ENCODE data around the gene TASL. TPM values are rescaled to one million over a fixed set of nuclear protein-coding genes. Genes with fewer than 3 reads are reported as not detected.

The TASL gene
- polyA plus RNA-seq, 1 of the 3 experiments (the other 2 are of a cell fraction): not detected

- peak overlapping the region in 1 of 2 experiments; percentile 62; a peak in 2 of 4 replicates for H3K27ac ChIP-seq (ENCODE audit: low read depth in 2 of 2, low read length in 1 of 2)
- WGBS (ENCODE audit: low lambda C conversion rate): 2% methylated on average over 2 of the region's 2 CpGs
- H3K9me3 ChIP-seq: peaks cover 11% of the 10 kb centered on the region; the same call in 1 of the 2 replicates
- H3K9ac ChIP-seq: no peak overlapping the region
- H3K79me2 ChIP-seq (ENCODE audit: insufficient read depth): no peaks in the 10 kb centered on the region
- H2AFZ ChIP-seq (ENCODE audit: low read depth): 0 out of 2 replicates have a peak overlapping the region, but pooled peaks have one; percentile 29
- no peaks in the 10 kb centered on the region for H3K9me2 ChIP-seq
- no peaks in the 10 kb centered on the region for H3K27me3 ChIP-seq (ENCODE audit: insufficient read depth)
- 0 out of 2 replicates have a peak overlapping the region, but pooled peaks have one; percentile 33 for H3K4me2 ChIP-seq
- CTCF ChIA-PET: no interaction called here
- H4K20me1 ChIP-seq (ENCODE audit: insufficient read depth): no peaks in the 10 kb centered on the region
- DNase-seq: no peak
- H3K4me3 ChIP-seq (ENCODE audit: low read depth in 2 of 2, low read length in 1 of 2): no peak overlapping the region
- no peaks in the 10 kb centered on the region for H3F3A ChIP-seq (replicated peaks; ENCODE audit: insufficient read depth)
- POLR2A ChIA-PET: no interaction called here
- no peaks in the 10 kb centered on the region for H3K4me1 ChIP-seq (ENCODE audit: control insufficient read depth in 1 of 2, insufficient read depth in 2 of 2, low read depth in 1 of 2, low read length in 1 of 2)
- no peaks in the 10 kb centered on the region for H3K36me3 ChIP-seq (replicated peaks in 1 of 2; ENCODE audit: control insufficient read depth in 1 of 2, insufficient read depth in 2 of 2, low read length in 1 of 2)
- TF ChIP-seq GABPA (IDR thresholded peaks at IDR 0.05; ENCODE audit: low read depth) (no peak), RXRA (IDR thresholded peaks at IDR 0.05; ENCODE audit: borderline replicate concordance, low read depth) (0 out of 2 replicates have a peak, but pooled peaks have one; percentile 26), TAF1 (IDR thresholded peaks at IDR 0.05; ENCODE audit: borderline replicate concordance, low read depth, low read length) (no peak), PBX3 (IDR thresholded peaks at IDR 0.05) (peak; percentile 92), FOXM1 (IDR thresholded peaks at IDR 0.05; ENCODE audit: low read depth) (no peak), MEF2A (IDR thresholded peaks at IDR 0.05; ENCODE audit: borderline replicate concordance, low read depth) (peak; percentile 93), GATA2 (CRISPR knock-in tag; IDR thresholded peaks at IDR 0.05) (no peak), TEAD4 (IDR thresholded peaks at IDR 0.05; ENCODE audit: borderline replicate concordance, insufficient read depth) (0 out of 2 replicates have a peak, but pooled peaks have one; percentile 50), REST (IDR thresholded peaks at IDR 0.05; ENCODE audit: low read depth, low read length) (no peak), RAD21 (IDR thresholded peaks at IDR 0.05; ENCODE audit: low read length) (no peak), TCF12 (IDR thresholded peaks at IDR 0.05) (peak; percentile 92), ZBTB33 (IDR thresholded peaks at IDR 0.05; ENCODE audit: borderline replicate concordance, low read depth) (no peak), EP300 (IDR thresholded peaks at IDR 0.05; ENCODE audit: borderline replicate concordance in 1 of 2, low read depth in 1 of 2, low read length in 1 of 2) (peak in 1 of 2 experiments; percentile 56; a peak in 1 of 4 replicates), USF2 (IDR thresholded peaks at IDR 0.05; ENCODE audit: borderline replicate concordance, low read depth, low read length) (no peak), POLR2AphosphoS5 (IDR thresholded peaks at IDR 0.05; ENCODE audit: low read depth, low read length) (peak; percentile 28; the same call in 1 of the 2 replicates), RCOR1 (IDR thresholded peaks at IDR 0.05; ENCODE audit: low read length) (no peak), IRF3 (IDR thresholded peaks at IDR 0.05; ENCODE audit: low read depth, low read length) (no peak), ELF1 (IDR thresholded peaks at IDR 0.05) (no peak), USF1 (IDR thresholded peaks at IDR 0.05; ENCODE audit: borderline replicate concordance, low read depth) (no peak), MXI1 (IDR thresholded peaks at IDR 0.05; ENCODE audit: low read depth, low read length) (no peak), NRF1 (IDR thresholded peaks at IDR 0.05; ENCODE audit: low read depth, low read length) (no peak), EZH2phosphoT487 (IDR thresholded peaks at IDR 0.05; ENCODE audit: borderline replicate concordance, low read depth) (no peak), FOSL2 (IDR thresholded peaks at IDR 0.05; ENCODE audit: borderline replicate concordance, low read depth) (peak; percentile 89), FOXJ3 (CRISPR knock-in tag; IDR thresholded peaks at IDR 0.05) (no peak)
Measured at GRCh38 chrX:30620980-30621618, 43.5 kb upstream of the TASL start.
